CD4-positive, alpha-beta T cell (primary cell): ENCODE results near the gene DHRSX. TPM values are rescaled to one million over a fixed set of nuclear protein-coding genes. Genes with fewer than 3 reads are reported as not detected.

Experiments
- ATAC-seq: fragments of 200-7000 bp; cut with Tn5 transposase; one replicate; pipeline ENCODE4 v1.10.0; 2022; ENCODE audit warnings: mild to moderate bottlenecking; ENCODE audit not compliant: poor library complexity
- CTCF ChIA-PET: fragments of 350-600 bp; sonication (Branson Sonifier 250); formaldehyde crosslinking; loops from one replicate; lab custom pipeline; 2021; ENCODE audit warnings: antibody characterized with exemption, inconsistent platforms; lab: Charles Lee
- POLR2A ChIA-PET: fragments of 350-600 bp; sonication (Branson Sonifier 250); formaldehyde crosslinking; loops from one replicate; lab custom pipeline; 2021; ENCODE audit warnings: antibody characterized with exemption, inconsistent platforms; lab: Charles Lee
- DNase-seq, 14 experiments: peaks; one replicate each; pipeline ENCODE4 v3.0.0-alpha.2; 2013 to 2020; ENCODE audit warnings: mixed read lengths in 2 of 14
- H3K27ac ChIP-seq, 2 donors: one replicate each; pipeline versions ENCODE4 v1.5.1 to v1.7.0; 2013; ENCODE audit warnings: low read length in 2 of 2, low read depth in 1 of 2, mild to moderate bottlenecking in 1 of 2
- H3K27me3 ChIP-seq, 2 experiments: 1 replicate in 1 of 2; 2 replicates in 1 of 2; pipeline versions ENCODE4 v1.6.1 to v1.7.0; 2013; ENCODE audit warnings: low read length in 2 of 2, control low read depth in 1 of 2, mild to moderate bottlenecking in 1 of 2, moderate library complexity in 1 of 2; ENCODE audit not compliant: insufficient read depth in 2 of 2, control insufficient read depth in 1 of 2
- H3K36me3 ChIP-seq: one replicate; pipeline ENCODE4 v1.6.1; 2013; ENCODE audit warnings: low read length, control low read depth; ENCODE audit not compliant: insufficient read depth
- H3K4me1 ChIP-seq: one replicate; pipeline ENCODE4 v1.6.1; 2013; ENCODE audit warnings: low read length, control low read depth; ENCODE audit not compliant: insufficient read depth
- H3K4me3 ChIP-seq: one replicate; pipeline ENCODE4 v1.5.1; 2013; ENCODE audit warnings: mild to moderate bottlenecking, low read length, moderate library complexity
- H3K9me3 ChIP-seq, 2 experiments: 1 replicate in 1 of 2; 2 replicates in 1 of 2; pipeline versions ENCODE4 v1.6.1 to v1.7.0; 2013; ENCODE audit warnings: low read length in 2 of 2, mild to moderate bottlenecking in 2 of 2, control low read depth in 1 of 2, moderate library complexity in 1 of 2; ENCODE audit not compliant: control insufficient read depth in 1 of 2, insufficient read depth in 1 of 2
- H3K27ac Mint-ChIP-seq: one replicate; pipeline ENCODE4 v1.8.0; 2020; ENCODE audit warnings: mixed read lengths
- H3K27me3 Mint-ChIP-seq: one replicate; pipeline ENCODE4 v1.8.0; 2021; ENCODE audit warnings: mixed read lengths
- H3K36me3 Mint-ChIP-seq: one replicate; pipeline ENCODE4 v1.8.0; 2021; ENCODE audit warnings: low read depth, mixed read lengths
- H3K4me1 Mint-ChIP-seq: one replicate; pipeline ENCODE4 v1.8.0; 2021; ENCODE audit warnings: low read depth, mixed read lengths
- H3K4me3 Mint-ChIP-seq: one replicate; pipeline ENCODE4 v1.8.0; 2020; ENCODE audit warnings: mild to moderate bottlenecking, mixed read lengths
- H3K9me3 Mint-ChIP-seq: one replicate; pipeline ENCODE4 v1.8.0; 2020; ENCODE audit warnings: mixed read lengths
- CTCF ChIP-seq: fragments of 200-600 bp; IDR thresholded peaks from one replicate; pipeline ENCODE4 v1.8.0; 2022; ENCODE audit warnings: antibody characterized with exemption, mild to moderate bottlenecking
- intact Hi-C, 2 experiments: fragments of 100-400 bp; cut with DNase I in 1 of 2; cut with micrococcal nuclease in 1 of 2; formaldehyde crosslinking; loops; one replicate each; pipeline versions ENCODE4 v1.15.1 to v1.9.0; 2023 to 2025; cut with DNase I, micrococcal nuclease
- total RNA-seq, 174 experiments: library from RNA in 2 of 174; stranded (reverse) in 2 of 174; gene quantifications; one replicate each; pipeline ENCODE4 v1.2.3 and lab custom pipeline; 2021 to 2026

Gene DHRSX
- total RNA-seq, 2 experiments from 2014 or later = 12.1 to 13.9 TPM

GRCh38 chrX:2187352-2188115 is 313.2 kb downstream of the DHRSX start:
- no peak for DNase-seq
- intact Hi-C loops = no loop called here
- Mint-ChIP-seq H3K4me3 (no peak overlapping the region), H3K9me3 (peaks cover 13% of the 10 kb centered on the region), H3K27me3 (no peaks in the 10 kb centered on the region), H3K27ac (no peak overlapping the region), H3K36me3 (peaks cover 23% of the 10 kb centered on the region), H3K4me1 (no peaks in the 10 kb centered on the region)
- no peaks in the 10 kb centered on the region for H3K4me1 ChIP-seq
- H3K4me3 ChIP-seq = no peak overlapping the region
- H3K27ac ChIP-seq = no peak overlapping the region
- CTCF ChIA-PET = no interaction called here
- H3K36me3 ChIP-seq = no peaks in the 10 kb centered on the region
- no peak for TF ChIP-seq CTCF
- ATAC-seq = no peak
- POLR2A ChIA-PET = no interaction called here
- no peaks in the 10 kb centered on the region for H3K27me3 ChIP-seq
- H3K9me3 ChIP-seq = peaks cover 16 to 61% of the 10 kb centered on the region in 2 experiments

GRCh38 chrX:2185341-2186082 is 315.3 kb downstream of the DHRSX start:
- Histone ChIP-seq H3K27ac (no peak overlapping the region), H3K27me3 (no peaks in the 10 kb centered on the region), H3K36me3 (no peaks in the 10 kb centered on the region), H3K4me3 (no peak overlapping the region), H3K9me3 (peaks cover 16 to 55% of the 10 kb centered on the region in 2 experiments), H3K4me1 (no peaks in the 10 kb centered on the region)
- Mint-ChIP-seq H3K4me3 (no peak overlapping the region), H3K27me3 (no peaks in the 10 kb centered on the region), H3K9me3 (peaks cover 10% of the 10 kb centered on the region), H3K36me3 (peaks cover 19% of the 10 kb centered on the region), H3K27ac (no peak overlapping the region), H3K4me1 (no peaks in the 10 kb centered on the region)
- no peak for ATAC-seq
- intact Hi-C loops = no loop called here
- CTCF ChIA-PET = no interaction called here
- TF ChIP-seq CTCF = no peak
- DNase-seq = no peak
- POLR2A ChIA-PET = no interaction called here

GRCh38 chrX:2184089-2184488 is 316.7 kb downstream of the DHRSX start:
- Histone ChIP-seq H3K27ac (no peak overlapping the region), H3K36me3 (no peaks in the 10 kb centered on the region), H3K4me3 (no peak overlapping the region), H3K9me3 (peaks cover 16 to 61% of the 10 kb centered on the region in 2 experiments), H3K4me1 (no peaks in the 10 kb centered on the region), H3K27me3 (no peaks in the 10 kb centered on the region)
- intact Hi-C loops = no loop called here
- Mint-ChIP-seq H3K27ac (no peak overlapping the region), H3K4me3 (no peak overlapping the region), H3K9me3 (peaks cover 8% of the 10 kb centered on the region), H3K36me3 (peaks cover 10% of the 10 kb centered on the region), H3K27me3 (no peaks in the 10 kb centered on the region), H3K4me1 (no peaks in the 10 kb centered on the region)
- POLR2A ChIA-PET = no interaction called here
- CTCF ChIA-PET = no interaction called here
- TF ChIP-seq CTCF = no peak
- ATAC-seq (no peak), DNase-seq (no peak)
